GM18870 (cell line): ENCODE measurements around the gene ENHO.
"Not testable (repeated sequence)": the region's sequence is repeated elsewhere in the genome, so short reads cannot be mapped to it uniquely, and the experiment has no call there.

ENCODE experiments used
- ATAC-seq: cut with Tn5 transposase; IDR thresholded peaks from one replicate; pipeline ENCODE4 v1.9.1; 2021; ENCODE audit warnings: moderate library complexity; ENCODE audit not compliant: unreplicated experiment

ENHO gene

DNA sequence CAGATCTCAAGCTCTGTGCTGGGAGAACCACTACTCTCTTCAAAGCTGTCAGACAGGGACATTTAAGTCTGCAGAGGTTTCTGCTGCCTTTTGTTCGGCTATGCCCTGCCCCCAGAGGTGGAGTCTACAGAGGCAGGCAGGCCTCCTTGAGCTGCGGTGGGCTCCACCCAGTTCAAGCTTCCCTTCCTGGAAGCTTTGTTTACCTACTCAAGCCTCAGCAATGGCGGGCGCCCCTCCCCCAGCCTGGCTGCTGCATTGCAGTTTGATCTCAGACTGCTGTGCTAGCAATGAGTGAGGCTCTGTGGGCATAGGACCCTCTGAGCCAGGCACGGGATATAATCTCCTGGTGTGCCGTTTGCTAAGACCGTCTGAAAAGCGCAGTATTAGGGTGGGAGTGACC lies 9.3 kb upstream of the ENHO start:
- not testable (repeated sequence) for ATAC-seq

DNA sequence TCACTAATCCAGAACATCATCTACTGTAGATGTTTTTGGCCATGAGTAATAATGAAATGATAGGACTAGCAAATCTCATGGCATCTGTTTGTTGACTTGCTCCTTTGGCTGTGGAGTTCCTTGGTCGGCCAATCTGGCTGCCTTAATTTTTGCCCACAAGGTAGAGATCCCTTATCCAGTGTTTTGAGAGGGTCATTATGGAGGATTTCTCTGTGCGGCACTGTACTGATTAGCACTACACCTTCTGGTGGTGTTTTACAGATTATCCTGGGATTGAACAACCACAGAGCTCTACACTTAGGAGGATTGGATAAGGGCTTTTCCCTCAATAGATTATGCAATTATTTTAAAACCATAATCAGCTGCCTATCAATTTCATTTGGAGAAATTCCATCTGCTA lies 3.2 kb upstream of the ENHO start:
- ATAC-seq, result no peak

DNA sequence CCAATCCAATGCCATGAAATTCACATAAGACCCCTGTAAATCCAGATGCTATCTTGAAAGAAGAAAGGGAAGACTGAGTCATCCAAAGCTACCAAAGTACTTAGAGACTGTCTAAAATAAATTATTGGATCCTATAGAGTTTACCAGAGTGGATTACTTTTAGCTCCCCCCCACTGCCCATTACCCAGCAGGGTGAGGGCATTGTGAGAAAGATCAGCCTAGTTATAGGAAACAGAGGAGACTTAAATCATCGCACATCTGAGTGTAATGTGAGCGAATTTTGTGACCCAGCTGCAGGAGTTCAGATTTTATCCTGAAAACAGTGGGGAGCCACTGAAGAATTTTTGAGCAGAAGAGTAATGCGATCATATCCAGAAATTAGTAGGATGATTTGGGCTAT lies 1.6 kb upstream of the ENHO start:
- ATAC-seq, result no peak

DNA sequence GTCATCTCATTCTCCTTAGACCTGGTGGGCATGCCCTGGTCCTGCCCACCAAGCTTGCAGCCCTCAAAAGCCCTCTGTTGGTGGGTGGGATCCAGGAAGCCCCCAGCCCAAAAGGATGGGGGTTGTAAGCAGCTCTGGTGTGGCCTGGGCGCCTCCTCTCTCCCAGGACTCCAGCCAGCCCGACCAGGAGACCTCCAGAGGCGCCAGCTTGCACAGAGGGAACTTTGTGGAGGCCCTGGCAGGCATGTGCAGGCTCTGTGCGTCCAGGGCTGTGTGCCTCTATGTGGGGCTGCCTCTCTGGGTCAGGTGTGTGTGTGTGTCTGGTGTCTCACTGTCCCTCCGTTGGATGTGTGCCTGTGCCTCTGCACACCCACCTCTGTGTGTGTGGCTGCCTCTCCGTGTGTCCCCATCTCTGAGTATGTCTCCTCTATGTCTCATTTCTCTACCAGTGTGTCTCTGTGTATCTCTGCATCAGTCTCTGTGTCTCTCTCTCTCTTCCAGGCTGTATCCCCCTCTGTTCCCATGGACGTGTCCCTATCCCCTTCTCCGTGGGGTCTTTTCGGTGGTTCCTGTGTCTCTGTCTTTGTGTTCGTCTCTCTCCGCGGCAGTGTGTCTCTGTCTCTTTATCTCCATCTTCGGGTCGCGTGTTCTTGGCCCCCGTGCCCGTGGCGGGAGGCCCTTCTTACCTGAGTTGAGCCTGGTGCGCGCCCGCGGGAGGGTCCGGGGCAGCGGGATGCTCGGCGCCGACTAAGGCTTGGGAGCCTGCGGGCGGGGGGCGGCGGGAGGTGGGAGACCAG lies 501 bp downstream of the ENHO start:
- no peak for ATAC-seq

DNA sequence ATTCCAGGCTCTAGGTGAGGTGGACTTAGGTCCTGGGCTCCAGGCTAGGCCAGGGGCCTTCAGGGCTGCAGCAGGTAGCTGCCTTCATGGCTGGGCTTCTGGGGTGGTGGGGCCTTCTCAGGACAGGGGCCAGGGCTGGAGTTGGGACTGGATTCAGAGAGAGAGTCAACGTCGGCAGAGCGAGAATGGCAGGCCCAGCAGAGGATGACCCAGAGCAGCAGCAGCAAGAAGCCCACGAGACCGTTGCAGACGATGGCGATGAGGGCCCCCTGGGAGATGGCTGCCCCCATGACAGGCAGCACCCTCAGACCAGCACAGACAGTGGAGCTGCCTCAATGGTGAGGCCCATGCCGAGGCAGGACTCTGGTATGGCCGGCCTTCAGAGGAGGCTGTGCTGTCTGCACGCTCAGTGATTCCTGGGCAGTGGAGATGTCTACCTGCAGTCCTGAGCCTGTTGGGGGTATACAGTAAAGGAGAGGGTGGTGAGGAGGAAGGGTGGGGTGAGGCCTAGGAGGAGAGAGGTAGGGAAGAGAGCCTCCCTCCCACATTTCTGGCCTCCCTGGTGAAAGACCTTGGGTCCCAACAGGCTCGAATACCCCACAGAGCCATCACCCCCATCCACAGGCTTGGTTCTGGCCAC lies 1.3 kb downstream of the ENHO start:
- no peak for ATAC-seq

DNA sequence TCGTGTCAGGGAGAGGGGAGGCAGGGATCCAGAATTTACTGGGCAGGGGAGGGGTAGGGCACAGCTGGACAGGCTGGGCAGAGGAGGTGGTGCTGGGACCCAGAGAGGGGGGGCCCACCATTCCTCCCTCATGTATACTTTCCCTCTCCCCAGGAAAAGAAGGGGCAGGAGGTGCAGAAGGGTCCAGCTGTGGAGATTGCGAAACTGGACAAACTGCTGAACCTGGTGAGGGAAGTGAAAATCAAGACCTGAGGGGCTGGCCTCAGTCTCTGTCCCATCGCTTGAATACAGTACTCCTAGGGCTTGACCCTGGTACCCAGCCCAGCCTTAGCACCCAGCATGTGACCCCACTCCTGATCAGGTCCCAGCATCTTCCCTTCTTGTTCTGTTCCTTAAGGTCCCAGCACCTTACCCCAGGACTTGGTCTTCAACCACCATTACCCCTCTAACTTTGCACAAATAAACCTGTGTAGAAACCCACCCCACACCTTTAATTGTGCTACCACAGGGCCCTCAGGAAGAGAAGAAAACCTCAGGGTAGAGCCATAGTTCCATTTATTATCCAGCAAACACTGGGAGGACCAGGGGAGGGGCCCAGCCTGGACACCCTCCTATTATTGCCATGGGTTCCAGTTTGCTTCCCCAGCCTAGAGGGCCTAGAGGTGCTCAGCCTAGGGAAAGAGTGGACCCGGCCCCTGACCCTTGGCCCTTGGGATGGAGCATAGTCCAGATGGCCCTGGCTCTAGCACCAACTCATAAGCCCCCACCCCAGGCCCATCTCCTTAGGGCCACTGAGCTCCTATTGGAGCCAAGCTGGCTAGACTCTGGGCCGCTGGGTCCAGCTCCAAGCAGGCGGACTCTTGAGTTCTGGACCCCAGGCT lies 2.0 kb downstream of the ENHO start:
- no peak for ATAC-seq

DNA sequence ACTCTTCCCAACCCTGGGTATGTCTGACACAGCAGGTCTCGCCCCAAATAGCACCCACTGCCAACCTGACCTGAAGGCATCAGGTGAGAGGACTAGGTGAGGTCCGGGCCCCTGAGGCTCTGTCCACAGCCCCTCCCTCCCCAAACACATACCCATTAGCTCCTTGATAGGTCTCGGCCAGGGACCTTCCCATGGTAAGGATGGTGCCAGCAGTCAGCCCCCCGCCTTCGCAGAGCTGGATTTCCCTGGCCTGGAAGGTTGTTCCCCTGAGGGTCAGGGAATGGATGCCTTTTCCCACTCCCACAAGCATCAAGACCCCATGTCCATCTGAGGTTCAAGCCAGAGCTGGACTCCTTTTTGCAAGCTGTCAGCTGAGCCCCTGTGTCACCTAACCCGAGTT lies 2.7 kb downstream of the ENHO start:
- ATAC-seq, result no peak

DNA sequence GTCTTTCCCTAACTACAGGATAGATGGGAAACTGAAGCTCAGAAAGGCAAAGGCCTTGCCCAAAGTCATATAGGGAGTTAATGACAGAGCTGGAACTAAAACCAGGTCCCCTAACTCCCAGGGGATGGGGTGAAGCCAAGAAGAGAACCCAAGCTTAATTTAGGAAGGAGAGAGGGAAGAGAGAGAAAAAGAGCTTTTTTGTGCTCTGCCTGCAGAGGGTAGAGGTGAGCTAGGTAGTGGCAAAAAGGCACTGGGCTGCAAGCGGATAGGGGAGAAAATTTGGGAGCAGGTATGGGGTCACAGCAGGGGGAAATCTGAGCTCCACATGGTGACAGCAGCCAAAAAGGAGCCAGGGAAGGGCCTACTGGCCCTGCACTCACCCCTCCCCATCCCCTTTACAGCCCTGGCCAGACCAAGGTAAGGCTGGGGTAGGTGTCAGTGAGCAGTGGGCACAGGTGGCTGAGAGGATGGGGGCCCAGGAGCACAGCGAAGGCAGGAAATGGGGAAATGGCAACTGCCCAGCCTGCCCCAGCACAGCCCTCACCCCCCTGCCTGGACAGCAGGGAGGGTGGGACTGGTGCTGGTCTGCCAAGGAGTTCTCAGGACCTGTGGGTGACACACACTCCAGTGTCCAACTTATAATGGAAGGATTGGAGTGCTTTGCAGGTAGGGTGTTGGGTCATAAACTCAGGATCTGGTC lies 3.3 kb downstream of the ENHO start:
- no peak for ATAC-seq

DNA sequence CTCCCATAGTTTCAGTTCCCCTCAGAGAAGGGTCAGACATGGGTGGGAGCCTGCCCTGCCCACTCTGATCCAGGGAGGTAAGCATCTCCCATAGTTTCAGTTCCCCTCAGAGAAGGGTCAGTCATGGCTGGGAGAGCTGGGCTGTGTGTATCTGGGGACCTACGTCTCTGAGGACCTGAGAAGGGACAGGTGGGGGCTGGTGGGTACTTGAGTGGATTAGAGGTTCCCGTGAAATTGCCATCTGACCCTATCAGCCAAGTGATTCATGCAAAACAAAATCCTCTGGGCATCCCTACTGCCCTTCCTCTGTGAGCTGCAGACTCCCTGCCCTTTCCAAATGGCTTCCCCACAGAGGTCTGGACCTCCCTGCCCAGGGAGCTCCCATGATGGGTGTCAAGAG lies 3.9 kb downstream of the ENHO start:
- ATAC-seq, result no peak

DNA sequence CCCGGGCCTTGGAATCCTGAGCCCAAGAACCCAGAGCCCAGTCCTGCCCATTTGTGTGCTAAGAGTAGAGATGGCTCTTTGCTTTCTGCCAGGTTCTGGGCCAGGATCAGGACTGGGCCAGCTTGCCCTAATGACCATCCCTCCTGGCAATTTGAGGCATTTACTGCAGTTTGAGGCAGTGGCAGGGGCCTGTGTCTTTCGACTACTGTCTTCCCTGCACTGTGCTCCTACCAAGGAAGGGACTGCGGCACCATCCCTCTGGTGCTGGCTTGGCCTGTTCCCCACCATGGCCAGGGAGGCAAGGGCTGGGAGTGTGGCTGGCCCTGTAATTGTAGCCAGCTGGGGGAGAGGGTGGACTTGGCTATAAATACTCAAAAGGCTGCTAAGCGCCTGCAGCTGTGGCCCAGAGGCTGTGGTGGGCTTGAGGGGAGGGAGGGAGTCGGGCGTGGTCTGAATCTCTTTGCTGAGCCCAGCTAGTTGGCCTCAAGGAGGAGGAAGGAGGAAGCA lies 4.6 kb downstream of the ENHO start:
- ATAC-seq, result no peak

DNA sequence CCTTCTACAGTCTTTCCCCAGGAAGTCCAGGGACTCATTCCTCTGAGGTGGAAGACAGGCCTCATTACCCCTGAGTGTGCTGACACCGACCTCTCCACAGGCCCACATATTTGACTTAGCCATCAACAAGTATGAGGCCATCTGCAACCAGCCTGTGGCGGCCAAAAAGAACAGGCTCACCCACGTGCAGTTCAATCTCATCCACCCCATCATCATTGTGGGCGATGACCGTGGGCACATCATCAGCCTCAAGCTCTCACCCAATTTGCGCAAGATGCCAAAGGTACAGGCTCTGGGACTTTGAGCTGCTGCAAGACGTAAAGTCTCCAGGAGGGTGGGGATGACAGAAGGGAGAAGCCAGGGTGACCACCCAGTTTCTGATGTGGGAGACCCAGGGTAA lies 5.6 kb downstream of the ENHO start:
- ATAC-seq, result no peak

DNA sequence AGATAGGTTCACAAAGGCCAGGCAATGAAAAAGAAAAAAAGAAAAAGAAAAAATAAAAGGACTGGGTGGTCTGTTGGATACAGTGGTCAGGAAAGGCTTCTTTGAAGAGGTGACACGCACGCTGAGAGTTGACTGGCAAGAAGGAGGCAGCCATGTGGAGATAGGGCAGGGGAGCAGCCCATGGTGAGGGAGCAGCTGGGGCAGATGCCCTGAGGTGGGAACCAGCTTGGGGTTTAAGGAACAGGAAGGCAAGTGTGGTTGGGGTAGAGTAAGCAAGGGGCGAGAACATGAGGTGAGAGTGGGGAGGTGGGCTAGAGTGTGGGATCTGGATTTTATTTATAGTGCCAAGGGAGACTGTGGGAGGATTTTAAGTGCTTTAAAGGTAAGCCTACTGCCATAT lies 6.8 kb downstream of the ENHO start:
- ATAC-seq, result no peak

DNA sequence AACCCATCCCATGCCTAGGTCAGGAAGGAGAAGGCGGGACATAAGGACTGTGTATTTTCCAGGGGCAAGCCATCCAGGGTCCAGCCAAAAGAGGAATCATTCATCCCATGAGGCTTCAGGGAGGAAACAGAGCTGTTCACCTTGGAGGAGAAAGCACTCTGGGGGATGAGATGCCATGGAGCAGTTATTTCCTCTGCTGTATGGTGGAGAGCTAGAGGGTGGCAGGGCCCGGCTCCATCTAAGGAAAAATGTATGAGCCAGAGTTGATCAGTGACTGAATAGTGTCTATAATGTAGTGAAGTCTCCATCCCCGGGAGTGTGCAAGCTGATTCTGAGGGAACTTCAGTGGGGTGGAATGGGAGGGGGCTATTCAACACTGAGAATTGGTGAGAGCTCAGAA lies 8.0 kb downstream of the ENHO start:
- no peak for ATAC-seq

DNA sequence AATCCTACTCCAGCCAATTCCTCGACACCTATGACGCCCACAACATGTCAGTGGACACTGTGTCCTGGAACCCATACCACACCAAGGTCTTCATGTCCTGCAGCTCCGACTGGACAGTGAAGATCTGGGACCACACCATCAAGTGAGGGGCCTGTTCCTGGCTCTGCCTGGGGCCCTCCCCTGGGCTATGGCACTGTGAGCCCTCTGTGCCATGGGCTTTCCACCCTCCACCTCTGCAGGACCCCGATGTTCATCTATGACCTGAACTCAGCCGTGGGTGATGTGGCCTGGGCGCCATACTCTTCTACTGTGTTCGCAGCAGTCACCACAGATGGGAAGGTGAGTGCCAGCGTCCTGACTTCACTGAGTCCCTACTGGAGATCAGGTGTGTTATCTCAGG lies 8.4 kb downstream of the ENHO start:
- no peak for ATAC-seq

DNA sequence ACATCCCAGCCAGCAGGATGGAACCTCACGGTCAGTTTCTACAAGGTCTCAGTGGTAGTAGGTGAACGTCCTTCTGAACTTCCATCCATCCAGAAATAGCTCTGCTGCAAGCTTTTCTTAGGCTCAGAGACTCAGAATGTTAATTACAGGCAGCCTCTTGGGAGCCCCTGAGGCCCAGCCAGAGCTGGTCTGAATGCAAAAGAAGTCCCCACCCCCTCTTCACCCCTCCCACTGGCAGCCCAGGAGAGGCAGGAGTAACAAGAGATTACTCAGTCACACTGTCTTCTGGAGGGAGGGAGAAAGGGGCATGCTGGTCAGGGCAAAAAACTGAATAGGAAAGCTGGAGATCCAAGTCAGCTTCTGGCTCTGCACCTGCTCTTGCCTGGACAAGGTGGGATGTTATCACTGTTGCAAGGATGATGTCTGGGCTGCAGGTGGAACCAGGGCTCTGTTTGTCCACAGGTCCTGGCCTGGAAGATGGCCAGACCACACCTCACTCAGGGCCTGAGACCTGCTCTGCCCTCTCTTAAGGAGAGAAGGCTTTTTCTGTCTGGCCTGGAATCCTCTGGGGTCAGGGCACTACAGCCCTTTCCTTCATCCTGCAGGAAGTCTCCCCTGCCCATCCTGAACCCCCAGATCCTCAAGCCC lies 9.1 kb downstream of the ENHO start:
- no peak for ATAC-seq

DNA sequence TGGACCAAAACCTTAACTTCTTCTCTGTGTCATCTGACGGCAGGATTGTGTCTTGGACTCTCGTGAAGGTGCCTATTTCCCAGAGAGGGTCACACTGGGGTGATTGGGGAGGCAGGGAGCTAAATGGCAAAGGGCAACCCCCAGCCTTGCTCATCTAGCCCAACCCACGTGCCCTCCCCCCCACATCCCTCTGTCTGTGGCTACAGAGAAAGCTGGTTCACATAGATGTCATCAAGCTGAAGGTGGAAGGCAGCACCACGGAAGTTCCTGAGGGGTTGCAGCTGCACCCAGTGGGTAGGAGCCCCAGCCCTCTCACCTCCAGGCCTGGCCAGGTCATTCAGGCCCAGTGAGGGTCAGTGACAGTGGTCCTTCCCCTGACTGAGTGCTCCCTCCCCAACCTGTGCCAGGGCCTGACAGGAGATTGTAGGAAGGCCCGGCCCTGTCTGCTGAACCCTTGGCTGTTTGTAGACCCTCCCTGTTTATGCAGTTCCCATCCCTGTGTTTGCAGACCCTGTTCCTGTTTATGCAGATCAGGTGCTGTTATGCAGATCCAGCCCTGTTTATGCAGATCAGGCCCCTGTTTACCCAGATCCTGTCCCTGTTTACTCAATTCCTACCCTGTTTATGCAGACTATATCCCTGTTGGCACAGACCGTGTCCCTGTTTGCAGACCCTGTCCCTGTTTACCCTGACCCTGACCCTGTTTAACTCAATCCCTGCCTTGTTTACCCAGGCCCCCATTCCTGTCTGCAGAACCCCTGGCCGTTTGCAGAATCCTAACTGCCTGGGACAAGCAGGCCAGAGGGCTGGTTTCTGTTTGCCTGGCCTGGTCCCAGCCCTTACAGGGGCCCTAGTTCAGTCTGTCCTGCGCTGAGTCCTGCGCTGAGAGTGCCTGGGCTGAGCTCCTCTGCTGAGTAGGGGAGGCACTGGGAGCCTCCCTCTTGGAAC lies 10.4 kb downstream of the ENHO start:
- no peak for ATAC-seq

DNA sequence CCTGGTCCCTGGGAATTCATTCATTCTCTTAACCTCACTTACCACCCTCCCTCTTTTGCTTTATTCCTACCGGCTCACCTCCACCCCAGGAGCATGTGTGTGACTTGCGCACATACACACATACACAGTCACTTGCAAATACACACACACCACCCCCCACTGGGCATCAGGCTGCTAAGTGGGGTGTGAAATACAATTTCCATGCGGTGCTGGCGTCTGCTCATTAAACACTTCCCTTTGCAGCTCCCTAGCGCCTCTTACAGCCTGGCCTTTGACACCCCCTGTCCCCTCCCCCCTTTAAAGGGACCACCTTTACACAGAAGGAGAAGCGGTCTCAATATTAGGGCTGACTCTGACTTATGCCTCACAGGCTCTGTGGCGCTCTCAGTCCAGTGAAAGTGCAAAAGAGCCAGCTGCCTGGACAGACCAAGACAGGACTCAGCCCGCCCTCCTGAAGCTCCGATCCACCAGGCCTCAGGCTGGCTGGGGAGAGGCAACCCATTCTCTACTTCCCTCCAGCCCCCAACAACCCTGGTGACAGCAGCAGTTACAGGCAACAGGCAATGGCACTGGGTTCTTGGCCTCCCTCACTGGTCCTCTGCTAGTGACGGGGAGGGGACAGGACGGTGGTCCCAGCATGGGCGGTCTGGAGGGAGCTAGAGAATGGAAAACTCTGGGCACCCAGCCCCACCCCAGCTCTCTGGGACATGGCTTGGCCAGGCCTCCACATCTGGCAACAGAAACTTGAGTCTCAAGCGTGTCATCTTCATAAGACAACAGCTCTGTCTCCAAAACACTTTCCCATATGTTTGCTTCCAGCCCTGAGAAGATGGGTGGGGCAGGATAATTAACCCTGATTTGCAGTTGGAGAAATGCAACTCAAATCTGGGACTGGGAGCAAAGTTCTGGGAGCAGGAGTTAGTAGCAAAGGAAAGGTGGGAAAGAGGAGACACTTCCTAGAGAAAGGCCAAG lies 12.0 kb downstream of the ENHO start:
- no peak for ATAC-seq

DNA sequence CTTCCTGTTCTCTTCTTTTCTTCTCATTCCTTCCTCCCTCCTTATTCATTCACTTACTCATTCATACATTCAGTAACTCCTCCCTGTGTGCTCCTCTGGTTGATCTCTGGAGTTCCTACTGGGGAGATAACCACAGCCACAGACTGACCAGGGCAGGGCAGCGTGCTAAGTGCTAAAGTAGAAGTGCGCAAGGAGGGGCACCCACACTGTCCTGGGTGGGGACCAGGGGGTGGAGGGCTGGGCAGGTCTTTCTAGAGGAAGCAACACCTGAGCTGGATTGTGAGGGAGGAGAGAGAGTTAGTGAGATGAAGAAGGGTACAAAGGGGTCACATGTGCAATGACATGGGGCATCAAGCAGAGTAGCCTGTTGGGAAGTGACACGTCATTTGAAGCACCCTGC lies 13.8 kb downstream of the ENHO start:
- ATAC-seq, result no peak
